ENCODE data around the gene R3HCC1L. TPM values are rescaled to one million over a fixed set of nuclear protein-coding genes. Genes with fewer than 3 reads are reported as not detected.

R3HCC1L gene
- total RNA-seq, 1 donor from 2014 or later = 5.9 TPM

DNA sequence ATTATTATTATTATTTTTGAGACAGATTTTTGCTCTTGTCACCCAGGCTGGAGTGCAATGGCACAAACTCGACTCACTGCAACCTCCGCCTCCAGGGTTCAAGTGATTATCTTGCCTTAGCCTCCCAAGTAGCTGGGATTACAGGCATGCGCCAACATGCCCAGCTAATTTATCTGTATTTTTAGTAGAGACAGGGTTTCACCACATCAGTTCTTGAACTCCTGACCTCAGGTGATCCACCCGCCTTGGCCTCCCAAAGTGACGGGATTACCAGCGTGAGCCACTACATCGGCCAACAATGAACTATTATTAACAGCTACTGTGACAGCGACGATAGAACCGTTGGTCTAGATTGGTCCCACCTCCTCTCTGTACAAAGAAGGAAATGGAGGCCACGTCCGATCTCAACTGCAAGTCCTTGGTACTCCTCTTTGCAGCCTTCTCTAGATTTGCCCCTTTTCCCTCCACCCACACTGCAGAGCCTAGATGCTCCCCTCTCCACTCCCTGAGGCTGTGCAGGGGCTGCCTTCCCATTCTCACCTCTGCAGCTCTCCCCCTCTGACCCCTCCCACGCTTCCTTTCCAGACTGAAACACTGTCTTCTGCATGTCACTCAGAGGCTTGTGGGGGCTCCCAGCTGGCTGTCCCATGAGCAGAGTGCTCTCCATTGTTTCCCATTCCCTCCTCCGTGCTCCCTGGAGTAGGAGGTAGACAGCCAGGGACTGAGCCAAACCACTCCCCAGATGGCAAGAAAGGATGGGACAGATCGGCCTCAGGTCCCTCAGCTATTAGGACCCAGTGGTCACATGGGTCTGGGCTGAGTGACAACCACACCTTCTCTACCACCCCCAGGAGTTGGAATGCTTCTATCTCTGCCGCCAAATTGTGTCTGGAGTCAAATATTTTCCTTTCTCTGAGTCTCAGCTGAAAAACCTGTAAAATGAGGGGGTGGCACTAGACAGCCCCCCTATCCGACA is 131.2 kb downstream of the R3HCC1L start:
- ATAC-seq (no peak), DNase-seq (ENCODE audit: missing footprints) (no peak)
- intact Hi-C loops (cut with DNase I) = loop anchor here (5.0 kb wide), 2 partner anchors 202 to 1167 kb away; partner anchors contain the start of gene GOT1

DNA sequence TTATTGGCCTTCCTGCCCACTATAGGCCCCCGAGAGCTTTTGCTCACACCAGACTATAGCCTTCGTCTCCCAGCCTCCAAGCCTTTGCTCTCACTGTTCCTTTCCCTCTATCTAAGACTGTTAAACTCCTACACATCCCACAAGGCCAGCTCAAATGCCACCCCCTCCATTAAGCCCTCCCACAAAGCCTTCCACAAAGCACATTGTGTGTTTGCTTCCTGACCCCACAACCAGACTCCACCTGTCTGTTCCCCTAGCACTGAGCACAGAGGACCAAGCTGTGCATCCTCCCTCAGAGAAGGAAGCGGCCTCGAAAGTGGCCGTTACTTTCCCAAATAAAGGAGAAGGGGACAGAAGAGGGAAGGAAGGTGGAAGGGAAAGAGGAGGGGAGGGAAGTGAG is 132.2 kb downstream of the R3HCC1L start:
- no peak for DNase-seq (ENCODE audit: missing footprints)
- intact Hi-C loops (cut with DNase I) = loop anchor here (5.0 kb wide), 2 partner anchors 201 to 1166 kb away; partner anchors contain the start of gene GOT1

DNA sequence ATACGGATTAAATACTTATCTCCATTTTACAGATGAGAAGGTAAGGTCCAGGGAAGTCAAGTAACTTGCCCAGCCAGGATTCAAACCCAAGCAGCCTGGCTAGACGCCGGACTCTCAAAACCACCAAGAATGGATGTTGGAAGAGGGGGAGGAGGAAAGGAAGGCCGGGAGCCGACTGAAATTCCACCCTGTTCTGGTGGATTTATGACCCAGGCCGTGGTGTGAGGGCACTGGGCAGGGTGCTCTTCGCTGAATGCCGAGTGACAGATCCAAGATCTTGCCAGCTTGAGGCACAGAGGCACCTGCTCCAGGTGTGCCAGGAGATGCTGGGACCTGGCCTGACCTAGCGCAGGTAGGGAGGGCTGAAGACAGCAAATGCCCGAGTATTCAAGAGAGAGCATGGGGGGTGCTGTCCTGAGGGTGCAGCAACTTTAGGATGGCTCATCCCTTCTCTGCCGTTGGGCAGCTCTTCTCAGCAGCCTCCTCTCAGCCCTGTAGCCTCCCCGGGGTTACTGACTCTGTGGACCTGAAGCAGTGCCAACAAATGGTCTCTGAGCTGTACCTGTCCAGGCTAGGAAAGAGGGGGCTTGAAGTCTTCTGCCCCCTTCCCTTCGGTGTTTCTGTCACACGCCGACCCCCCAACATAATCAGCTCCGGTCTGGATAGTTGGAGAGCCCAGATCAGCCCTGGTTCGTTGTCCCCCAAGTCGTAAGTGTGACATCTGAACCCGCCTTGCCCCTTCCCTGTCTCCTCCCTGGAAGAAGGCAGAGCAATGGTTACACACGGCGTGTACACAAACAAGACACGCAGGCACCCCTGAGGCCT is 132.8 kb downstream of the R3HCC1L start:
- ATAC-seq = no peak
- no peak for DNase-seq (ENCODE audit: missing footprints)
- intact Hi-C loops (cut with DNase I) = loop anchor here (5.0 kb wide), 2 partner anchors 200 to 1165 kb away; partner anchors contain the start of gene GOT1

More for the DNA sequence above, 132.2 kb downstream of the R3HCC1L start:
- ATAC-seq = no peak

DNA sequence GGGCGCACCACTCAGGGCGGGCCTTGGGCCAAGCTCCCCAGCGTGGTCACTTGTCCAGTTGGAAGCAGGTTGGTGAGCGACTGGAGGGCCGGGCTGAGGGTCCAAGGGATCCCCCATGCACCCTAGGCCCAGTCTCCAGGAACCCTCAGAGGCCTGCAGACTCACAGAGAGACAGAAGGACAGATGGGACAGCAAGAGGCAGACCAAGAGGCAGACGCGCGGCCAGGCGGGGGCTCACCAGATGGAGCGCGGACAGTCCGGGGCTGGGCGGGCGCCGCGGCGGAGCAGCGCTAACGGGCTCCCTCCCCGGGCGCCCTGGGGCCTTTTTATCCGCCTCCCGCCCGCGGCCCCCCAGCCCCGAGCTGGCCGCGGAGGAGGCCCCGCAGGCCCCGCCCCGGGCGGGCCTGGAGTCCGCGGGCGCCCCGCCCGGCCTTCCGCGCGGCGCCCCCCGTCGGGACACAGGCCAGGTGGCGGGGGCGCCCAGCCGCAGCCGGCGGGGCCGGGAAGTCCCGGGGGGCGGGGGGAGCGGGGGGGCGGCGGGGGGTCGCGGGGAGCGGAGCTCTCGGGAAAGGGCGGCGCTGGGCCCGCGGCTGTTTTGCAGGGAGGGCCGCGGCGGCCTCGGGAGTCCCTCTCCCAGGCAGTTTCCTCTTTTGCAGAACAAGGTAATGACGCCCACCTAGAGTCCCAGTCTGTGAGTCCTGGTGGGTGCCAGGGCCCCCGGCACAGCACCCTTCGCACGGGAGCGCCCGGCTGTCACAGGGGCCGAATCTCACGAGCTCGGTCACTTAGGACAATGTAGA is 133.6 kb downstream of the R3HCC1L start, which contains the start of gene LOXL4:
Gene LOXL4 (minus strand): TSS at position 301 of the 800 bp plus-strand sequence. CDS start 5,175 bp downstream, outside the sequence.
- intact Hi-C loops (cut with DNase I) = loop anchor here (5.0 kb wide), 2 partner anchors 199 to 1164 kb away; partner anchors contain the start of gene GOT1
- ATAC-seq (no peak), DNase-seq (ENCODE audit: missing footprints) (no peak)

- DNase-seq (ENCODE audit: missing footprints) (no peak), ATAC-seq (no peak)
- intact Hi-C loops (cut with DNase I) = loop anchor here (5.0 kb wide), 2 partner anchors 198 to 1163 kb away; partner anchors contain the start of gene GOT1
Measured at GRCh38 chr10:98268694-98269431, 134.4 kb downstream of the R3HCC1L start.

- ATAC-seq (peak; percentile 92), DNase-seq (ENCODE audit: missing footprints) (peak; percentile 87)
Measured at GRCh38 chr10:98269435-98269912, 135.0 kb downstream of the R3HCC1L start.

DNA sequence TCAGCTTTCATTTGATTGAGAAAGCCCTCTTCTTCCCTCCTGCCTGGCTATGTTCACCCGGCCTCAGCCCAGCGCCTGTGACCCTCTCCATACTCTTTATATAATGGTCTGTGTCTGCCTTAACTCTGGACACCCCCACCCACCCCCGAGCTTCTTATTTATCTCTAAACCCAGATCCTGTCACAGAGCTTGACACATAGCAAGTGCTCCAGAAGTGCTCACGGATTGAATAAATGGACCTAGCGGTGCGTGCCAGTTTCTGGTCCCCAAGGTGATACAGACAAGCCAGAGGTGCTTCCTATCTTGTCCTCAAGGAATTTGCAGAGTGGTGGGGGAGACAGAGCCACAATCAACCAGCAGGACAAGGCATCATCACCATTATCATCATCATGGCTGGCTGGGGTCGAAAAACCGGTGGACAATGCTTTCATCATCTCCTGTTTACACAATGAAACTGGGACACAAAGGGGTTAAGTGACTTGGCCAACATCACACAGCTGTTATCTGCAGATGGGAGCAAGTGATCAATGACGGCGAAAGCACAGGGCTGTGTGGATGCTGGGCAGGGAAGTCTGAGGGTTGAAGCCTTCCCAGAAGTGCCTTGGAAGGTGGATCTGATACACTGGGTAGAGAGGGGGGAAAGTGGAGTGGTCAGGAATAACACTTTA is 135.8 kb downstream of the R3HCC1L start:
- intact Hi-C loops (cut with DNase I) = no loop called here
- no peak for ATAC-seq
- no peak for DNase-seq (ENCODE audit: missing footprints)

More at GRCh38 chr10:98269435-98269912, 135.0 kb downstream of the R3HCC1L start:
- intact Hi-C loops (cut with DNase I) = loop anchor here (5.0 kb wide), 2 partner anchors 198 to 1163 kb away; partner anchors contain the start of gene GOT1

DNA sequence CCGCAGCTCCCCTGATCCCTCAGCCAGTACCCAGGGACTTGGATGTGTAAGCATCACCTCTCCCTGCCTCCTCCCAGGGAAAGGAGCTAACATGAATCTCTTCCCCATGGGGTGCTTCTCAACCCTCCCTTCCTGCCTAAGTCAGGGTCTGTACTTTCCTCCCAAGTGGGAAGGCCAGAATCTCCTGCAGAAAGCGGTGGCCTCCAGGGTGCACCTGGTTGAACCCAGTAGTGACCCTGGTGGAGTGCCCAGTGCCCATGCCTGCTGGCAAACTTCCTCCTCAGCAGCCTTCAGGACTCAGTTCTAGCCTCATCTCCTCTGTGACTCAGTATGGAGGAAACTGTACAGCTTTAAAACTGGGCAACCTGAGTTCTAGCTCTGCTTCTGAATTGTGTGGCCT is 136.3 kb downstream of the R3HCC1L start:
- intact Hi-C loops (cut with DNase I) = no loop called here

GRCh38 chr10:98272245-98272644 is 137.8 kb downstream of the R3HCC1L start:
- ATAC-seq = no peak
- no peak for DNase-seq (ENCODE audit: missing footprints)
- intact Hi-C loops (cut with DNase I) = no loop called here

More for the DNA sequence above, 136.3 kb downstream of the R3HCC1L start:
- no peak for DNase-seq (ENCODE audit: missing footprints)
- no peak for ATAC-seq

DNA sequence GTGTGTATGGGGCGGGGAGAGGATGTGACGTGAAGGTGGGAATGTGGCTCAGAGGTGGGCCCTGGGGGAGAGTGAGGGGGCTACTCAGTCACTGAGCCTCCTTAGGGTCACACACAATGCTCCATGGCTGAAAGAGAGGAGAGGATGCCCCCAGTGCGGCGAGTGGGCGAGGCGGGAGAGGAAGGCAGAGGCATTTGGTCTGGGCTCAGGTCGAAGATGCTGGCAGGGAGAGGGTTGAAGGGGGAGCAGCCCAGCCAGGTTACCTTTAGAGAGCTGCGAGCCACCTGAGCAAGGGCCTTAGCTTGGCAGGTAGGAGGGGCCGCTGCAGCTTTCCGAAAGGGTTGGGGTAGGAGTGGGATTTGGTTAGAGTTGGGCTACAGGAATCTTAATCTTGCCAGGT is 138.2 kb downstream of the R3HCC1L start:
- no peak for DNase-seq (ENCODE audit: missing footprints)
- ATAC-seq = no peak
- intact Hi-C loops (cut with DNase I) = no loop called here

- intact Hi-C loops (cut with DNase I) = no loop called here
- no peak for DNase-seq (ENCODE audit: missing footprints)
Measured at GRCh38 chr10:98273057-98273850, 138.8 kb downstream of the R3HCC1L start.

GRCh38 chr10:98274562-98274961 is 140.1 kb downstream of the R3HCC1L start:
- intact Hi-C loops (cut with DNase I) = no loop called here
- no peak for ATAC-seq
- no peak for DNase-seq (ENCODE audit: missing footprints)

More at GRCh38 chr10:98273057-98273850, 138.8 kb downstream of the R3HCC1L start:
- ATAC-seq = no peak

DNA sequence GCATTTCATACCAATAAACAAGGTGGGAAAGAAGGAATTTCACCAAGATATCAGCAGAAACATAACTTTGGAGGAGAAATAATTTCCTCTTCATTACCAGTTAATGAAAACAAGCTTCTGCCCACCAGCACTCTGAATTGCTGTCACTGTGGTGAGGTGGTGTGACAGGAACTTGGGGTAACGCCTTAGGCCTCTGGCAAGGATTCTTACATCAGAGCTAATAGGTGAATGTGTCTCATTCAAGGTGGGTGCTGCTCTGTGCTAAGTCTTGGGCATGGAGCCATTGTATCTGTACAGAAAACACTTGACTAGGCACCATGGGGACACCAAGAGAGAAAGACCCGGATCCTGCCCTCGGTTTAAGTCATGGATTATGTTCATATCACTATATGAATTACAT is 141.9 kb downstream of the R3HCC1L start:
- no peak for ATAC-seq
- intact Hi-C loops (cut with DNase I) = no loop called here
- DNase-seq (ENCODE audit: missing footprints) = no peak

DNA sequence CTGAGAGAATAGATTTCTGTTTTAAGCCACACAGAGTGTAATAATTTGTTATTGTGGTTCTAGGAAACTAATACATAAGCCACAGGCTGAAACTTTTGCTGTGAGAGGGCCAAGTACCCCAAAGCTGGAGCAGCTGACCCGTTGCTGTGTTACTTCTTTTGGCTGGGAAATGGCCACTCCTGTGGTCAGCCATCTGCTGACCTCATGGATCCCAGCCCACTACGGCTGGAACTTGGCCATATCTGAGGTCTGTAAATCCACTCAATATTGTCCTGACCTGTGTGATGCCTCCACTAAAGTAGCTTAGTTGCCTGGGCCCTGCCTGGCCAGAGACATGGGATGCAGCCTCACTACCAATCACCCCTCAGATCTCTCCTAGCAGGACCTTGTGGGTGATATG is 151.0 kb downstream of the R3HCC1L start:
- DNase-seq (ENCODE audit: missing footprints) (no peak), ATAC-seq (no peak)
- intact Hi-C loops (cut with DNase I) = no loop called here

GRCh38 chr10:98286419-98286818 is 152.0 kb downstream of the R3HCC1L start:
- intact Hi-C loops (cut with DNase I) = no loop called here
- ATAC-seq (no peak), DNase-seq (ENCODE audit: missing footprints) (no peak)

GRCh38 chr10:98287321-98287720 is 152.9 kb downstream of the R3HCC1L start:
- intact Hi-C loops (cut with DNase I) = no loop called here

More at GRCh38 chr10:98287321-98287720, 152.9 kb downstream of the R3HCC1L start:
- DNase-seq (ENCODE audit: missing footprints) = no peak
- ATAC-seq = no peak

All from Right ventricle myocardium inferior (tissue), 1 donor.